ENCODE results near the gene TNRC6A.
A peak's percentile ranks its signal among the peaks of the same experiment; 100 is the strongest.
"Not testable (repeated sequence)": the region's sequence is repeated elsewhere in the genome, so short reads cannot be mapped to it uniquely, and the experiment has no call there.

Gene TNRC6A

DNA sequence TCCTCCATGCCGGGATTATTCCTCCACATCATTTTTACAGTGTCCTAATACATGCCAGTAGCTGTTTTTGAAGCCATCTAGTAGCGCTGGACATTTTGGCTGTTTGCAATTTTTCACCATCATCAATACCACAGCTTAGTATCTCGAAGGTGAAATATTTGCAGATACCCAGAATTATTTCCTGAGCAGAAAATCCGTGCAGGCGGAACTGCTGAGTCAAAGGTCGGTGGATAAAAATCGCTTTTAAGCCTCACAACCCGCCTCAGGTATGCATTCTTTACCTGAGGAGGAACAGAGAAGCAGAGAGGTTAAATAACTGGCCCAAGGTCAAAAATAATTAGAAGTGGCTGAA is 584 bp upstream of the TNRC6A start:
- no peak for DNase-seq

DNA sequence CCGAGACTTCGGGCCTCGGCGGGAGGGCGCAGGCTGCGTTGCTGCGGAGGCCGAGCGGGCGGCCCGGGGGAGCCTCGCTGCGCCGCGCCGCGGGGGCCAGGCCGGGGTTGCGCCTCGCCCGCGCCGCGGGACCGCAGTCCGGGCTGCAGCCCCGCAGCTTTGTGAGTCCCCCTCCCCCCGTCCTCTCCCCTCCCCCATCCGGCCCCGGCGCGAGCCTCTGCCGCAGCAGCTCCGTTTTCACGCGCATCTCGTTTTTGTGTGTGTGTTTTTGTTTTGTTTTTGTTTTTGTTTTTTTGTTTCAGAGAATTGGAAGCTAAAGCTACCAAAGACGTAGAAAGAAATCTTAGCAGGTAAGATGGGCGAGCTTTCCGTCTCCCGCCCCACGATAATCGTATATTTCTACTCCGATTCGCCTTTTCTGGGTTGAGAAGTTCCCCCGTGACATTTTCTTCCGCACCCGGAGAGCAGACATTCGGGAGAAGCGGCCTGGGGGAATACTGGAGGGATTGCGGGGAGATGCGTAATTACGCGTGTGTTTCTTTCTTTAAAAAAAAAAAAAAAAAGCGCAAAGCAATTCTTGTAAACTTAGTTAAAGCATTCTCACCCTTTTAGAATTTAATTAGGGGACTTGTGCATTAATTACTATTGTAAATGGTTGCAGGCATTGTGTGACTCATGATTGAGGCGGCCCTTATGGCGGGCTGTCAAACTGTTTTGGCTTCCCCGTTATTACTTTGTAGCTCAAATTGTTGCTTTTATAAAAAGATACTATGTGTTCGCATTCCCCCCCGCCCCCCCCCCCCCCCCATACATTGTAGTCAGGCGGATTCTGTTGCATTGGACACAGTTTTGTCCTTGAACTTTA is 732 bp downstream of the TNRC6A start:
- peak; percentile 64 for DNase-seq

DNA sequence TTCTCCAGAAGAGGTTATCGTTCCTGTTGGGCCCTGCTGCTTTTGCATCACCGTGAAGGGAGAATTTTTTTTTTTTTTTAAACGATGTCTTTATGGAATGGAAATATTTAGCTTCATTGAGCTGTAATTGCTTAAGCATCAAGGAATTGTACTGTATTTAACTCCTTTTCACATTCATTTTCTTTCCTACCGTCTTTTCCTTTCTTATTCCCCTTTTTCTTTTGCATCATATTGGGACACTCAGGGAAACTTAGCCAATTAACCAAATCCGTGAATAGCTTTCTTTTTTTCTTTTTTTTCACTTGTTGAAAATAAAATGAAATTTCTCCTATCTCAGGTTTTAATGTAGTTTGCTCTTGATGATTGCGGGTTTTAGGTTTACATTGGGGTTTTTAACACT is 1.5 kb downstream of the TNRC6A start:
- no peak for DNase-seq

DNA sequence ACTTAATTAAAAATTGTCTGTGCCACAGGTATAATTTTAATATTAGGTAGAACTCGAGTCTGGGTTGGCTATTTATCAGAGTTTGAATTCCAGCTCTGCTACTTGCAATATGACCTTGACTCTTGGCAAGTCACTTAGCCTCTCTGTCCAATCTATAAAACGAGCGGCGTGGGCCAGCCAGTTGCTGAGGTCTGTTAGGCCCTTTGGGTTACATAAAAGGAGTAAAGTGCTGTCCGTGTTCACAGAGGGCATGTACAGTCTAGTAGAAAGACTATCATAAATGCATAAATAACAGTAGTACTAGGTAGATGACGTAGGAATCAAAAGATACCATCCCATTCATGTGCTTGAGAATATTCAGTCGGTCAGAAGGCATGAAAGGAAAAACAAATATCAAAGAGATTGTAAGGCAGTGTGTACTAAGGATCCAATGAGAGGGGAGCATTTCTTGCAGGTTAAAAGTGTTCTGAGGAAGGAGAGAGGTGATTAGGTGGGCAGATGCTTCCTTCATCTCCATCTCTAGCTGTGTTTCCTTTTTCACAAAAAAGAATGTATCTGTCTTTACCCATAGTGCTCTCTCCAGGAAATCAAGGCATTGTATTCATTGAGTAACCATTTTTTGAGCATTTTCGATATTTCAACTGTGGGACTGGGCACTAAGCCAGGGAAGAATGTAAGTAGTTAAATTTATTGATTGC is 2.4 kb downstream of the TNRC6A start:
- no peak for DNase-seq

DNA sequence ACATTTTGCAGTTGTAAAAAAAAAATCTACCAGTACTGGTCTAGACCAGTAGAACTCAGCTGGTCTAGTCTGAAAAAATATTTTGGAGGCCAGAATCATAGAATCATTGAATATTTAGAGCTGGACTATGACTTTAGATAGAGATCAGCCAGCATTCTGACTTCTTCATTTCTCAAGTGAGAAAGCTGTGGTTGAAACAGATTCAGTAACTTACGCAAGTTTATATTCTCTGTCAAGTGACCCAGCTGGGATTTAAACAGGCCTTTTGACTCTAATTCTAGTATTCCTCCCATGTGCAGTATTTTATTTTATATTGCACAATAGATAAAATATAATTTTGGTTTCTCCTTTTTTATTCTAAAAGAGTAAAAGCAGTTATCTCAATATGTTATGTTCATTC is 4.9 kb downstream of the TNRC6A start:
- no peak for DNase-seq

DNA sequence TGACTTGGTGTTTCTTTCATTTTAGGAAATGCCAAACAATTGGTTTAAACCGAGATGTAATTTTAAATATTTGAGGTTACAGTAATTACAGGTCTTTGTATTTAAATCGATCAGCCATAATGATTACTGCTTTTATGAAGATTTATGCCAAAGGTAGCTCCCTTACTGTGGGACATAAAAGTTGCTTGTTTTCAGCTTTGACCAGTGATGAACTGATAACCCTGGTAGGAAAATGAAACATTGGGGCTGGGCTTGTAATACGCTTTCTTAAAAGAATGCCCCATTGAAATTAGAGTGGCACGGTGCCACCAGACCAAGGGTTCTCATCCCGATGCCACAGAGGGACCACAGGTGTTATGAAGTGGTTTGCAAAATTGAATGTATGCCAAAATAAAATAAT is 7.3 kb downstream of the TNRC6A start:
- DNase-seq = no peak

DNA sequence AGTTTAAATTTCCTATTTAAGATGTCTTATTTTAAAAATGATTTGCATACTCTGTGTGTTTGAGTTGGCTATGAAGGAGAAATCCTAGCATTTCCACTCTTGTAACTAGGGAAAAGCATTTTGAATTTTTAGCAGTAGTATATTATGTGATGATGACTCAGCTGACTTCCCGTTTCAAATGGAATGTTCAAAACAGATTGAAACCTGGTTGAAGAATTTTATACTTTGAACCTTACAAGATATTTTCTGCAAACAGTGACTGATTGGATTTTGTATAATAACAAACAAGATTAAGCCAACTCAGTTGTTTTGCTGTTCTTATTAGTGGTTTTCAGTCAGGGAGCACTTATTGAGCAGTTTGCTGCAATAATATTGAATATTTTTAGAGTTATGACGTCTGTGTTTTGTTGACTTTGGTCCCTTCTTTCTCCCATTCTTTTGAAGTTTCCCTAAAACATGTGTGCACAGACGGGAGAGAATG is 8.0 kb downstream of the TNRC6A start:
- no peak for DNase-seq

DNA sequence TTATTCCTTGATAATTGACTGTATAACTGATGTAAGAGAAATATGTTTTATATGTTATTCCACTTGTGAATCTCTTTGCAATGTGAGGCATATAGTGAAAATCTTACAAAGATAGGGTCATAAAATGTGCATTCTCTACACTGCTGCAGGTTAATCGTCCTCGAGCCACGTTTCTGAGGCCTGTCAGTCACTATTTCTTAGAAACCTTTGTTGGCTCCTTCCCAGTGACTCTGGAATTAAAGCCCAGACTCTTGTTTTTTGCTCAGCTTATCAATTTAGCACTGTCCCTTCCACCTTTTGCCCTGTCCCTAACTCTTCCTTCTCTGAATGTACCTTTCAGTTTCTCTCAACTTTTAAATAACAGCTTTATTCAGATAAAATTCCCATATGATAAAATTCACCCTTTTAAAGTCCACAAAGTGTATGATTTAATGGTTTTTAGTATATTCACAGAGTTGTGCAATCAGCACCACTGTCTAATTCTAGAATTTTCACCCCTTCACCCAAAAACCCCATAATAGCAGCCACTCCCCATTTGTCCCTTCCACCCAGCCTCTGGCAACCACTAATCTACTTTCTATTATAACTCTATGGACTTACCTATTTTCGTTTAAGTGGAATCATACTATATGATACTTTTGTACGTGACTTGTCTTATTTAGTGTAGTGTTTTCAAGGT is 8.6 kb downstream of the TNRC6A start:
- no peak for DNase-seq

DNA sequence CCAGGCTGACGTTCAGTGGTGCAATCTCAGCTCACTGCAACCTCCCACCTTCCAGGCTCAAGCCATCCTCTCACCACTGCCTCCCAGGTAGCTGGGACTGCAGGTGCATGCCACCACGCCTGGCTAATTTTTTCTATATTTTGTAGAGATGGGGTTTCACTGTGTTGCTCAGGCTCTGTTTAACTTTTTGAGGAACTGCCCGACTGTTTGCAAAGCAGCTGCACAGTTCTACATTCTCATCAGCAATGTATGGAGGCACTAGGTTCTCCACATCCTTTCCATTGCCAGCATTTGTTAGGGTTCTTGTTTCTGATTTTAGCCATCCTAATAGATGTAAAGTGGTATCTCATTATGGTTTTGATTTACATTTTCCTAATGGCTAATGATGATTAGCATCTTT is 9.4 kb downstream of the TNRC6A start:
- DNase-seq = no peak

DNA sequence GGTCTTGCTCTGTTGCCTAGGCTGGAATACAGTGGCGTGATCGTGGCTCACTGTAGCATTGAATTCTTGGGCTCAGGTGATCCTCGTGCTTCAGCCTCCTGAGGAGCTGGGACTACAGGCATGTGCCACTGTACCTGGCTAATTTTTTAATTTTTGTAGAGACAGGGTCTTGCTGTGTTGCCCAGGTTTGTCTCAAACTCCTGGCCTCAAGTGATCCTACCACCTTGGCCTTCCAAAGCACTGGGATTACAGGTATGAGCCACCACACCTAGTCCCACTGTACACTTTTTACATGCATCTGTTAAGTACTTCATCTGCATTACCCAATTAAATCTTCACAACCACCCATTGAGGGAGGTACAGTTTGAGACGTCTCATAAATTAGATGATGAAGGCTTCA is 12.4 kb downstream of the TNRC6A start:
- DNase-seq = no peak

DNA sequence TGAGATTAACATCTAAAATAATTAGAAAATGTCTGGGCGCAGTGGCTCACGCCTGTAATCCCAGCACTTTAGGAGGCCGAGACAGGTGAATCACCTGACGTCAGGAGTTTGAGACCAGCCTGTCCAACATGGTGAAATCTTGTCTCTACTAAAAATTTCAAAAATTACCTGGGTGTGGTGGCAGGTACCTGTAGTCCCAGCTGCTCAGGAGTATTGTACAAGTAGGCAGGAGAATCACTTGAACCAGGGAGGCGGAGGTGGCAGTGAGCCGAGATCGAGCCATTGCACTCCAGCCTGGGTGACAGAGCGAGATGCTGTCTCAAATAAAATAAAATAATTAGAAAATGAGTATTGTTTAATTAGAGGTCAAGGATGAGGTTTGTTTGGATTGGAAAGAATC is 13.2 kb downstream of the TNRC6A start:
- not testable (repeated sequence) for DNase-seq

DNA sequence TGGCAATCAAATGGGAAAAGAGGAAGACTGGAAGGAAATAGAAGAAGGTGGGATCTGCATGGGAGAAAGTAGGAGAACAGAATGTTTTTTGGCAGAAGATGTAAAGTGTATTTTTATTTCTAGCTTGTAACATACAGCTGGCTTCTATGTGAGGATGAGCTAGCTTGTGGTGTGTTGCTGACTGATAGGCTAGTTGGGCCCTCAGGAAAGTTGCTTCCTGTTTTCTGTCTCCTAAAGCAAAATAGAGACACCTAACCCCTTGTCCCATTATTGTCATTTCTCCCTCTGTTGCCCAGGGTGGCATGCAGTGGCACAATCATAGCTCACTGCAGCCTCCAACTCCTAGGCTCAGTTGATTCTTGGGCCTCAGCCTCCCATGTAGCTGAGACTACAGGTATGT is 15.9 kb downstream of the TNRC6A start:
- no peak for DNase-seq

DNA sequence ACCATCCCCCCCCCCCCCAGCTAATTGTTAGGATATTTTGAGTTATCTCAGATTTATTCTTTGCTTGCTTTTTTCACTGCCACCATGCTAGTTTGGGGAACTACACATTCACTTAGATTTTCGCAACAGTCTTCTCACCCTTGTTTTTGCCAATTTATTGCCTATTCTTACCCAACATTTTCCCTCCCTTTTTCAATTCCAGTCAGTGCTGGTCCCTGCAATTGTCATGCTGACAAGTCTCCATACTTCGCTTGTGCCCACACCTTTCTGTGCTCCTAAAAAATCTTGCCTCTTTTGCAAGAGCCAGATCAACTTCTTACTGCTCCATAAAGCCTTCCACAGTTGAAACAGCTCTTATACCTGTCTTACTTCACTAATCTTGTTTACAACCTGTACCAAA is 16.3 kb downstream of the TNRC6A start:
- no peak for DNase-seq

DNA sequence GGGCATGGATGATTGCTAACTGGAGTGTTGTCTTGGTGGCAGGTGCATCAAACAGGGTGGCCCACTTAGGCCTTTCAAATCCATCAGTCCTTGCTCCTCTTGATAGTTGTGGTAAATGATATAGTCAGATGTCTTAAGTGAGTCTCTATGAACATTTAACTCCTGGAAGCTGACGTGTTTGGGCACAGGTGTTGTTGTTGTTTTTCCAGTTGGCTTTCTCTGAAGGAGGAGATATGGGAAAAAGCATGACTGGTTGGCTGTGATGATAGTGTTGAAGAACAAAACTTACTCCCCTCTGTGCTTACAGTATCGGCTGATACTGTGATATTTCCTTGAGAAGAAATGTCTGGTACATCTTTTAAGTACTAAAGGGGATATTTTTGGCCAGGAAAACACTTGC is 18.0 kb downstream of the TNRC6A start:
- DNase-seq = no peak

DNA sequence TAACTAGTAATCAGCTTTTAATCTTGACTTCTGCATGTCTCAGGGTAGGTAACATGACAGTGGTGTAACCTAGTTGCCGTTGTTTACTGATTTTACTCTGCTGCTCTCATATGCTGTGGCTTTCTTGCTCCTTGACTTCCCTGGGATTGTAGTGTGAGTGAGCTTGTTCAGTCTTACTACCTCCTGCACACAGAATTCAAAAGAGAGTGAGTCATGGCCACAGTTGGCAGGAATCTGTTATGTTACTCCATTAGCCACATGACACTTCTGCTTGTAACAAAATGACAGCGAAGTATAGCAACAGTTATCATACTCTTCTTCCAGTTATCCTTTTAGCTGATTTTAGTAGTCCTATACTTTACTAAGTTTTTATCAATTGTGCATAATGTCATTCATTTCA is 18.8 kb downstream of the TNRC6A start:
- DNase-seq = peak; percentile 33

DNA sequence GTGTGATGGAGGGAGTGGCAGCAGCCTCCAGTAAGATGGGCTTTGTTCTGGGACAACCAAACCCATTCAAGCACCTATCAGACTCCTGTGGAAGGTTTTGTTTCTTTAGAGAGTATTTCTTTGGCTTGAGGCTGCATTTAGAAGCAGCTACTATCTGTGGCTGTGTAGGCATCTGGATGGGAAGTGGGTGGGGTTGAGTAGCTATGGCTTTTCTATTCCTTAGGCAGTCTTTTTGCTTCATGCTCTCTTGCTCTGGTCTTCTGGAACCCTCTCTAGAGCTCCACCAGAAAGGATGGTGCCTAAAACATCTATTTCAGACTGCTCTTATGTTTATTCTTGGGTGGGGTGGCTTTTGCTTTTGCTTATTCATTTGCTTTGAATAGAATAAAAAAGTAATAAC is 19.9 kb downstream of the TNRC6A start:
- DNase-seq = no peak

DNA sequence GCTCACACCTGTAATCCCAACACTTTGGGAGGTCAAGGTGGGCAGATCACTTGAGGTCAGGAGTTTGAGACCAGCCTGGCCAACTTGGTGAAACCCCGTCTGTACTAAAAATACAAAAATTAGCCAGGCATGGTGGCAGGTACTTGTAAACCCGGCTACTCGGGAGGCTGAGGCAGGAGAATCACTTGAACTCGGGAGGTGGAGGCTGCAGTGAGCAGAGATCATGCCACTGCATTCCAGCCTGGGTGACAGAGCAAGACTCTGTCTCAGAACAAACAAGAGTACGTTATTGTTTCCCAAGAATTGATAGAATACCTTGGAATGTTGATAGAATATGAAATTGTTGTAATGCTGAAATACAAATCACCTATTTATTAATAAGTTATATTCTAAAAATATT is 20.4 kb downstream of the TNRC6A start:
- not testable (repeated sequence) for DNase-seq

DNA sequence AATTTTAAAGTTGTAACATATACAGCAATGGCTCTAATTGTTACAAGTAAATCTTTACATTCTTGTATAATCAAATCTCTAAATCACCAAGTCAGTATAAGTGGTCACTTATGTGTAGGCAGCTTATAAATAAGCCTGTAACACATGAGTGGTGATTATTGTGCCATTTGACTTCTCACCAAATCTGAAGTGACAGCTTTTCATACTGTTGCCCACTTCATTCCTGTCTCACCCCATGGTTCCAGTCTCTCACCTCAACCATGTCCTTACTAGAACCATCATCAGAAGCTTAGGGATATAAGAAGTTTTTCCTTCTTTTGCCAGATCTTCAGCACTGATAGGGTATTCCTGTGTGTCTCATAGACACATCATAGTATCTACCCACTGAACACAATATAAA is 23.5 kb downstream of the TNRC6A start:
- DNase-seq = no peak

DNA sequence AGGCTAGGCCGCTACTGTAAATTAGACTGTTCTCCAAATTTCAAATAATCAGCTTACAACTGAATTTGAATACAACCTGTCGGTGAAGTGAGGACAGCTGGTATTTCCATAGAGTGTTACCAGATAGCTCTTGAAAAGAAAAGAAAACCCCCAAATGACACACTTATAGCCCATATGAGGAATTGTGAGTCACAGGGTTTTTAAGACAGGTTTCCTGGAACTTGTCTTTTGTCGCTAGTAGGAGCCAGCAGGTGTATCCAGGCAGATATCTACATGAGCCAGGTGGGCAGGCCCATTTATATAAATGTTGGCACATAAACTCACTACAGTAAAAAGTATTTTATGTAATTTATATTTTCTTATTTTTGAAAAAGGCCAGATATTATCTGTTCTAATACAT is 24.0 kb downstream of the TNRC6A start:
- DNase-seq = no peak

DNA sequence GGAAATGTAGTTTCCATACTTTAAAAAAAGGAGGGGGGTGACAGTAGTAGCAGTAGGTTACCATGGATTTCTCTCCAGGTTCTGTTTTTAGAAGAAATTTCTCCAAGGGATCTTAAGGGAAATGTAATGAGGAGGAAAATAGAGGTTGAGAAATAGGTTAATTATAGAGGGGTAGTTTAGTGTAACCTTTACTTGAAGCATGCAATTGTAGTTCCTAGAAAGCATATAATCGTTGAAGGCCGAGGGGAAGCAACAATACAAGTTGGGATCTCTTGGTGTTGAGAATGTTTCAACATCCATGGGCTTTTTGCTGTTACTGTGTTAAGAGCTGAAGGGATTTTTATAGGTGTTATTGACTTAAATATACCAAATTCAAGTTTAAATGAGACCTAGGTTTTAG is 25.1 kb downstream of the TNRC6A start:
- no peak for DNase-seq

DNA sequence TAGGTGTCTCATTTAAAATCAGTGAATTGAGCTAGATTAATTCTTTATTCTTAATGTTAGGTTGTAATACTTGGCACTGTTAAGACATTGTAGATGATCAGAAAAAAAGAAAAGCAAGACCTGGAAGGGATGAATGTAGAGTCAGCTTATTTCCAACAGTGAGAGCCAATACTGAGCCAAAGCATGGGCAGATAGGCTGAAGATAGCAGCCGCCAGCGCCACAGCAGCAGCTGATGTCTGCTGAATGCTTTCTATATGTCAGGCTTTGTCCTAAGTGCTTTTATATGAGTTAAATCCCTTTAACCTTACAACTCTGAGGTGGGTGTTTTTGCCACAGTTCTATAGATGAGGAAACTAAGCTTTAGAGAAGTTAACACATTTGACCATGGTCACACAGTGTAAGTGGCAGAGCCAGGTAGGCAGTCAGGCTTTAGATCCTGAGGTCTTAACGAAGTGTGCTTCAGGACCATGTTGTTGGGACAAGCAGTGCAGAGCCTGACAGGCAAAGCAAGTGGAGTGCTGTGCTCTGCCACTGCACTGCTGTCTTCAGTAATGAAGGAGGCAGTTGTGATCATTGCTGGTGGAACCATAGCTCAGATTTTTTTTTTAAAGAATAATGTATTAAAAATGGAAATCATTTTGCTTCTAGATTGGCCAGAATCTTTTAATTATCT is 25.9 kb downstream of the TNRC6A start:
- no peak for DNase-seq

DNA sequence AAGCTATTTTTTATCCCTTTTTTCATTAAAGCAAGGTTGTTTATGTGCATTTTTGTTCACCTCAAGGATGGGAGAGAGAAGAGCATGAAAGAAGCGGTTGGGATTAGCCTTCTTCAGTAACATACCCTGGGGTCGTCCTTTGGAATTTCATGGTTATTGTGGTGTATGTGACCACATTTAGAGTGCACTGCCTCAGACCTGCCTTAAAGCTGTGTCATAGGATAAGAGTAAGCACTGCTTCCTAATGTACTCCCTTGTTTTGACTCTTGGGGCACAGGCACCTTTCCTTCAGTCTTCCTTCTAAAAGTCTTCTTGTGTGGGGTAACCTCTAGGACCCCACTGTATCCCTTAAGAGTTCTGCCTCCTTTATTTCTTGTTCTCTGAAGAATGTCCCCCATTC is 28.9 kb downstream of the TNRC6A start:
- no peak for DNase-seq

DNA sequence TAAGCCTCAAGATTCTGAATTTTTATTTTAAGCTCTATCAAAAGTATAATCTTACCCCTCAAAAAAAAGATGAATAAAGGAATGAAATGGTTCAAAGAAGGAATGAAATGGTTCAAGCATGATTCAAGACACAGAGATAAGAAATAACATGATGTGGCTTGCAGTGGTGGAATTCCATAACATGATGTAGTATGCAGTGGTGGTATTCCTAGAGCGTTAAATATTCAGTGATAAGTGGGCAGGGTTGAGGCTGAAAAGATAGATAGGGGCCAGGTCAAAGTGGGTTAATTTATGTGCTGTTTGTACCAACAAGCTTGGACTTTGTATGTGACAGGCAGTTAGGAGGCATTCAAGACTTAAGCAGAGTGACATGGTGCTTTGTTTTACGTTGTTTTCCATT is 29.6 kb downstream of the TNRC6A start:
- no peak for DNase-seq
